HL-60 (cell line): ENCODE measurements around the gene CPT1B.

ENCODE experiments used
- DNase-seq, 2 experiments: peaks; one replicate each; pipeline ENCODE4 v3.0.0-alpha.2; 2010 to 2020; ENCODE audit warnings: low read depth in 1 of 2, low spot score in 1 of 2
- H3K27ac ChIP-seq: fragments of 250-450 bp; sonication (Bioruptor Pico); replicated peaks from 2 replicates; pipeline ENCODE4 v1.5.1; 2020; ENCODE audit warnings: mild to moderate bottlenecking, moderate library complexity
- H3K27me3 ChIP-seq: fragments of 250-450 bp; sonication (Bioruptor Pico); 2 replicates; pipeline ENCODE4 v1.5.1; 2021; ENCODE audit warnings: mild to moderate bottlenecking, moderate library complexity; ENCODE audit not compliant: insufficient read depth, poor library complexity, severe bottlenecking
- H3K4me3 ChIP-seq: replicated peaks from 2 replicates; pipeline ENCODE4 v1.5.1; 2011; ENCODE audit warnings: mild to moderate bottlenecking, control low read depth, low read length; ENCODE audit not compliant: insufficient read depth
- CTCF ChIP-seq: IDR thresholded peaks from one replicate; pipeline ENCODE4 v1.5.1; 2011; ENCODE audit warnings: low read length, control low read depth, inconsistent platforms; ENCODE audit not compliant: insufficient read depth
- GABPA ChIP-seq: IDR thresholded peaks from 2 replicates; pipeline ENCODE4 v1.6.1; 2012; ENCODE audit warnings: low read depth
- POLR2AphosphoS5 ChIP-seq: IDR thresholded peaks from 2 replicates; pipeline ENCODE4 v1.6.1; 2012; ENCODE audit warnings: low read depth
- REST ChIP-seq: IDR thresholded peaks from 2 replicates; pipeline ENCODE4 v1.6.1; 2012; ENCODE audit warnings: low read depth; ENCODE audit not compliant: insufficient replicate concordance
- SPI1 ChIP-seq: IDR thresholded peaks from 2 replicates; pipeline ENCODE4 v1.6.1; 2012; ENCODE audit warnings: low read depth, mild to moderate bottlenecking, borderline replicate concordance

CPT1B gene

GRCh38 chr22:50545522-50546325, 32.5 kb downstream of the CPT1B start, which contains the start of gene KLHDC7B:
Gene KLHDC7B (plus strand): TSS chr22:50545899. CDS start chr22:50546244, 345 bp downstream.
- DNase-seq, result peak in 1 of 2 experiments; percentile 44
- peak; percentile 10 for TF ChIP-seq CTCF
- TF ChIP-seq REST, result no peak
- no peak for TF ChIP-seq GABPA
- Histone ChIP-seq H3K27me3 (no peaks in the 10 kb centered on the region), H3K4me3 (no peak within 1 kb of the TSS), H3K27ac (no peak within 1 kb of the TSS)

GRCh38 chr22:50544746-50545253, 33.4 kb downstream of the CPT1B start:
- H3K4me3 ChIP-seq, result no peak overlapping the region
- H3K27ac ChIP-seq, result no peak overlapping the region; the same call in 1 of the 2 replicates
- no peaks in the 10 kb centered on the region for H3K27me3 ChIP-seq
- no peak for DNase-seq
- TF ChIP-seq POLR2AphosphoS5, result no peak
- no peak for TF ChIP-seq REST
- TF ChIP-seq GABPA, result no peak
- TF ChIP-seq CTCF, result no peak
- no peak for TF ChIP-seq SPI1

GRCh38 chr22:50544078-50544745, 34.0 kb downstream of the CPT1B start:
- peak overlapping the region; percentile 33 for H3K27ac ChIP-seq

More at GRCh38 chr22:50544078-50544745, 34.0 kb downstream of the CPT1B start:
- H3K27me3 ChIP-seq, result no peaks in the 10 kb centered on the region
- no peak overlapping the region for H3K4me3 ChIP-seq
- peak in 1 of 2 experiments; percentile 79 for DNase-seq
- TF ChIP-seq SPI1 (no peak), CTCF (peak; percentile 21), GABPA (no peak), REST (no peak)
